Kidney epithelial cell (primary cell): Measurements from ENCODE around the gene ARHGDIG. TPM values are rescaled to one million over a fixed set of nuclear protein-coding genes. Genes with fewer than 3 reads are reported as not detected.

Experiments used
- DNase-seq: peaks from one replicate; pipeline ENCODE4 v3.0.0-alpha.2; 2010; ENCODE audit warnings: low read depth
- H3K27me3 ChIP-seq: 2 replicates; pipeline ENCODE4 v1.6.0; 2011; ENCODE audit warnings: low read length; ENCODE audit not compliant: control insufficient read depth, insufficient read depth
- H3K36me3 ChIP-seq: 2 replicates; pipeline ENCODE4 v1.5.1; 2011; ENCODE audit warnings: low read length; ENCODE audit not compliant: control insufficient read depth, insufficient read depth
- H3K4me3 ChIP-seq: 2 replicates; pipeline ENCODE4 v1.5.1; 2011; ENCODE audit warnings: low read depth, mild to moderate bottlenecking, control low read depth, low read length
- total RNA-seq: library from RNA; depleted of rRNA; stranded (reverse); fragments of >200 nt; gene quantifications from 2 replicates; pipeline ENCODE4 v1.2.3, GENCODE V29; 2015
- TF ChIP-seq, protein P1 (sequence below): IDR thresholded peaks from 2 replicates; pipeline ENCODE4 v1.5.1; 2011; ENCODE audit warnings: mild to moderate bottlenecking, moderate library complexity, low read length, control low read depth, inconsistent platforms; ENCODE audit not compliant: insufficient read depth, poor library complexity, severe bottlenecking

The ARHGDIG gene
- total RNA-seq, 1 donor from 2014 or later = 0.96 TPM

DNA sequence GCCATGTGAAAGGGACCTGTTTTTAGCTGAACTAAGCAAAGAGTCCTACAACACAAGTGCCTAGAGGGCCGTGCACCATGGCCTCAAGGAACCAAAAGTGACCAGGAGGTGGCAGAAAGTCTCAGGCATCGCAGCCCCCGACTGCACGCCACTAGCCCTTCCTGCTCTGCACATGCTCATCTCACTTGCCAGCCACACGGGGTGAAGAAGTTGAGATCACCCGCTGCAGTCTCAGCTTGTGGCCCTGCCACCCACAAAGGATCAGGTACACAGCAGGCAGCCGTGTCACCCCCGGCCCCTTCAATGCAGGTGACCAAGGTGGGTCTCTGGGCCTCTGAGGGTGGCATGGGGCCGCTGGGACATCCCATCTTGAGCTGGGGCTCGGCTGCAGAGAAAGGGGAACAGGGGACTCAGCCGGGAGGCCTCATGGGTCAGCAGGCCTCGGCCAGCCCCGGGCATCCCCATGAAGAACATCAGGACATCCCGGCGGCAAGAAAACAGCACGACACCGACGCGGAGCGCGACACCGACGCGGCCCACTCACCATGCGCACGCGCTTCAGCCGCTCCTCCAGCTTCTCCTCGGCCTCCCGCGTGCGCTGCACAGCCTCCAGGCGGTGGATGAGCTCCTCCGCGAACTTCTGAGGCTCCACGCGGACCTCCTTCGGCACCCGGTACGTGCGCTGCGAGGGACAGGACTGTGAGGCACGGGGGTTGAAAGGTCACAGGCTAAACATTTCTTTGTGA is 23.5 kb downstream of the ARHGDIG start:
- DNase-seq = no peak

DNA sequence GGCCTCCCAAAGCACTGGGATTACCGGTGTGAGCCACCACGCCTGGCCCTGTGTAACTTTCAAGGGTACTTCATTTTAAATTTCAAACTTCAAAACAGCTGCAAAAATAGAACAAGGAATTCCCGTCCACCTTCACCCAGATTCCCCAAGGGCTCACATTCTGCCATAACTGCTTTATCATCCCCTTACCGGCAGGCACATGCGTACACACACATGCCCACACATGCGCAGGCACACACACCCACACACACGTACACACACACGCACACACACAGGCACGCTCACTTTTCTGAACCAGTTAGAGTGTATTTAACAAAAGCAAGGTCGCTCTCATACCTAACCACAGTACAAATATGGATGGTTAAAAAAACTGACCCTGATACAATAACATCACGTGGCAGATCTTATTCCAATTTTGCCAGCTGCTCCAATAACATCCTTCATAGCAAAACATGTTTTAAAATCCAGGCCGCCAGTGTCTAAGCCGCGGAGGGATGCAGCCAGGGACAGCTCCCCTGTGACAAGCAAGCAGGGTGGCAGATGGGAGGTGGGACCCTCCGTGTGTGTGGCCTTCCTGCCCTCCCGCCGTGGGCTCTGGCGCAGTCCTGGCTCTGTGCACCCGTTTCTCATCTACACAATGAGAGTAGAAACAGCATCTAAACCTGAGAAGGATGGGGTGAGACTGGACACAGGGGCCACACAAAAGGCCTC is 25.7 kb downstream of the ARHGDIG start:
- H3K36me3 ChIP-seq = no peaks in the 10 kb centered on the region
- no peaks in the 10 kb centered on the region for H3K27me3 ChIP-seq
- TF ChIP-seq, protein P1, sequence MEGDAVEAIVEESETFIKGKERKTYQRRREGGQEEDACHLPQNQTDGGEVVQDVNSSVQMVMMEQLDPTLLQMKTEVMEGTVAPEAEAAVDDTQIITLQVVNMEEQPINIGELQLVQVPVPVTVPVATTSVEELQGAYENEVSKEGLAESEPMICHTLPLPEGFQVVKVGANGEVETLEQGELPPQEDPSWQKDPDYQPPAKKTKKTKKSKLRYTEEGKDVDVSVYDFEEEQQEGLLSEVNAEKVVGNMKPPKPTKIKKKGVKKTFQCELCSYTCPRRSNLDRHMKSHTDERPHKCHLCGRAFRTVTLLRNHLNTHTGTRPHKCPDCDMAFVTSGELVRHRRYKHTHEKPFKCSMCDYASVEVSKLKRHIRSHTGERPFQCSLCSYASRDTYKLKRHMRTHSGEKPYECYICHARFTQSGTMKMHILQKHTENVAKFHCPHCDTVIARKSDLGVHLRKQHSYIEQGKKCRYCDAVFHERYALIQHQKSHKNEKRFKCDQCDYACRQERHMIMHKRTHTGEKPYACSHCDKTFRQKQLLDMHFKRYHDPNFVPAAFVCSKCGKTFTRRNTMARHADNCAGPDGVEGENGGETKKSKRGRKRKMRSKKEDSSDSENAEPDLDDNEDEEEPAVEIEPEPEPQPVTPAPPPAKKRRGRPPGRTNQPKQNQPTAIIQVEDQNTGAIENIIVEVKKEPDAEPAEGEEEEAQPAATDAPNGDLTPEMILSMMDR = no peak
- DNase-seq = no peak
- H3K4me3 ChIP-seq = no peak overlapping the region

More for the DNA sequence above, 23.5 kb downstream of the ARHGDIG start:
- H3K27me3 ChIP-seq = no peaks in the 10 kb centered on the region
- TF ChIP-seq, protein P1 = no peak
- no peaks in the 10 kb centered on the region for H3K36me3 ChIP-seq
- H3K4me3 ChIP-seq = no peak overlapping the region

DNA sequence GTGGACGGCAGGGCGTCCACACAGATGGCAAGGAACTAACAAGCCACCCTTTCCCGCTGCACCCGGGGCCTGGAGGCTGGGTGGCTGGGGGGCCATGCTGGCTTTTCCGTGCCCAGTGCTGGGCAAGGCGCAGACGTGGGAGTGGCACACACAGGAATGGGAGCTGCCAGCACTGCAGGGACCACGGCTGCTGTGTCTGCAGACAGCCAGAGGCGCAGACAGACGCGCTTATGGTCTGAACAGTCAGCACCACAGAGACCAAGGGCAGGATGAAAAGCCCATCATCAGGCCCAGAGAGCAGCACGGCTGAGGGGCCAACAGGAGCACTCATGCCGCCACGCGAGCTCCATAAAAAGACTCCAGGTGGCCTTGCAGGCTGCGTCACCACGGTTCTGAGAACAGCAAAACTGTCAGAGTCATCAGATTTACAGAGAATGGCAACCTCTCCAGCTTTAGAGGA is 26.6 kb downstream of the ARHGDIG start:
- H3K27me3 ChIP-seq = no peaks in the 10 kb centered on the region
- H3K36me3 ChIP-seq = no peaks in the 10 kb centered on the region
- TF ChIP-seq, protein P1 = no peak
- H3K4me3 ChIP-seq = no peak overlapping the region
- no peak for DNase-seq

DNA sequence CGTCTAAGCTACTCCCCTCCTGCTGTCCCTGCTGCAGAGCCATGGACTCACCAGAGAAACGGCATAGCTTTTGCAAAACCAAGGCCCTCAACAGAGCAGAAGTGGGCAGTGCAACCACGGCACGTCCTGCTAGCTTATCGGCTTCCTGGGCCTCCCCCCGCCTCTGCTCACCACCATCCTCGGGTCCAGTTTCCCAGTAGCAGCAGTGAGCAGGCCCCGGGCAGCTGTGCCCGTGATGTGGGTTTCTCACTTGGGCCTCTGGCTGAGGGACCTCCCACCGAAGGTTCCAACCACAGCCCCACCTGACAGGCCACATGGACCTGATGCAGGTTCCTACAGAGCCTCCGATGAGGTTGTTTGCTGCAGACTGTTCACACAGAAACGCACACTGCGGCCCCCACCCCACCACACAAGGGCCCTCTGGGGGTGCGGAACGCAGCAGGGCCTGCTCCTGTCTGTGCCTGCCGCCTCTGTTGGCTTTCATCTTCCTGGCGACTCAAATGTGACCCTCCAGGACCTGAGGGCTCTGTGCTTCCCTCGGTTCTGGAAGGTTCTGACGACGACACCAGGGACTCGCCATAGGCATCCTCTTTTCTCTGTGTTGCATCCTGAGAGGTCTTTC is 27.4 kb downstream of the ARHGDIG start:
- TF ChIP-seq, protein P1 = no peak
- Histone ChIP-seq H3K4me3 (no peak overlapping the region), H3K27me3 (no peaks in the 10 kb centered on the region), H3K36me3 (no peaks in the 10 kb centered on the region)
- no peak for DNase-seq

DNA sequence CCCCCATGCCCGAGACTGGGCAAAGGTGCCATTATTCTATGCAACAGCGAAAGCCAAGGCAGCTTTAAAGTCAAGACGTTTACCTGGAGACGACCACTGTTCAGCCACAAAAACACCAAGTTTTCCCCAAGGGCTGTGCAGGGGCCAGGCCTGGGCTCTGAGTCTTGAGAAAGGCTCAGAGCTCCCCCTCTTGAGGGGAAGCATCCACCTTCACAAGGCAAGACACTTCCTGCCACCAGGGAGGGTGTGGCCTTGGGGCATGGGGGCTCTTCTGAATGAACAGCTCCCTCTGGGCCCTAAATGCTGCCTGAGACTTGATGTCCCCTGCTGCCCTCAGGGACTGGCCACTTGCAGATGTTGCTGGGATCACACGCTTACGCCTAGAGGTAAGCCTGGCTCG is 29.1 kb downstream of the ARHGDIG start:
- no peak overlapping the region for H3K4me3 ChIP-seq
- no peaks in the 10 kb centered on the region for H3K36me3 ChIP-seq
- no peak for DNase-seq
- TF ChIP-seq, protein P1 = no peak
- no peaks in the 10 kb centered on the region for H3K27me3 ChIP-seq
